DND-41 (cell line): ENCODE results near the gene ZMYM3.

Experiments used
- CTCF ChIP-seq: IDR thresholded peaks from 2 replicates; pipeline ENCODE4 v1.5.1; 2012; ENCODE audit warnings: borderline replicate concordance, low read length, moderate library complexity, mild to moderate bottlenecking; ENCODE audit not compliant: poor library complexity, severe bottlenecking; ENCODE audit errors: extremely low read depth
- EZH2 ChIP-seq: IDR thresholded peaks from 3 replicates; pipeline ENCODE4 v1.6.1; 2012; ENCODE audit warnings: borderline replicate concordance, low read depth, mild to moderate bottlenecking, moderate library complexity, low read length, inconsistent platforms; ENCODE audit not compliant: severe bottlenecking

- TF ChIP-seq EZH2 (no peak), CTCF (no peak)
These were observed 37.5 kb downstream of the ZMYM3 start for GRCh38 chrX:71216485-71216884.
